ENCODE results near the gene ANKS1A. TPM values are rescaled to one million over a fixed set of nuclear protein-coding genes. Genes with fewer than 3 reads are reported as not detected.
"Not testable (repeated sequence)": the region's sequence is repeated elsewhere in the genome, so short reads cannot be mapped to it uniquely, and the experiment has no call there.

ANKS1A gene
- polyA plus RNA-seq, 6 donors from 2014 or later = 1.4 to 5.5 (median 2.3) TPM; not detected in 1

DNA sequence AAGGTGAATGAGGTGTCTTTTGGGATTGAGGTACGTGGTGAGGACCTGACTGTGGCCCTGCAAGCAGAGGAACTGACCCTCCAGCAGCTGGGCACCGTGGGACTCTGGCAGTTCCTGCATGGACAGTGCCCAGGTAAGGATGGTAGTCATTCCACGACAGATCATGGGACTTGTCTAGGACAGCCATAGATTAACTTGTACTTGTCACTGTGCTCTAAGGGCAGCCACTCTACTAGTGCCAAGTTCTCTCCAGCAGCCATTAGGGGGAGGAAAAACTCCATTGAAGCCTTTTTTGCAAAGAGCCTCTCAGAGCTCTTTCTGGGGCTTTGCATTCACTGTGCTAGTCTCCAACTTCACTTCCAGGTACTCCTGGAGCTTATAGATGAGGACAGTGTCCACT lies 21.6 kb upstream of the ANKS1A start:
- DNase-seq (no peak), ATAC-seq (ENCODE audit: low read depth in 2 of 2) (no peak)
- Mint-ChIP-seq H3K36me3 (peaks cover 0 to 16% of the 10 kb centered on the region in 2 donors), H3K4me3 (no peak overlapping the region), H3K9me3 (no peaks in the 10 kb centered on the region), H3K27me3 (no peaks in the 10 kb centered on the region), H3K27ac (no peak overlapping the region), H3K4me1 (no peaks in the 10 kb centered on the region)

DNA sequence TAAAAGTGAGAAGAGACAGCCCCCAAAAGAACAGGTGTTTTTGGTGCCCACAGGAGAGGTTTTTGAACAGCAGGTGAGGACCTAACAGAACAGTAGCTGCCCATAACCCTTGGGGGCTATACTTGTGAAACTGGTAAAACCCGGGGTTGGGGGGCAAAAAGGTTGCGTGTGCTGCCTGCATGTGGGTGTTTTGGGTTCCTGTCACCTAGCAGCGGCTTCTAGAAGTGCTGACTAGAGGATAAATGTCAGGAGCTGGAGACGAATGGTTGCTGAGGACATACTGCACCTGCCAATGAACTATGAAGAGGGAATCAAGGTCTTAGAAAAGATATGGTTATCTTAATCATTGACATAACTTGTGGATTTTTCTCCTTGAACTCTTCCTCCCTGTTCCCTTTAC lies 17.2 kb upstream of the ANKS1A start:
- Mint-ChIP-seq H3K36me3 (peaks cover 0 to 9% of the 10 kb centered on the region in 2 donors), H3K27ac (peak overlapping the region in 2 of 6 donors; percentile 42 to 49)

DNA sequence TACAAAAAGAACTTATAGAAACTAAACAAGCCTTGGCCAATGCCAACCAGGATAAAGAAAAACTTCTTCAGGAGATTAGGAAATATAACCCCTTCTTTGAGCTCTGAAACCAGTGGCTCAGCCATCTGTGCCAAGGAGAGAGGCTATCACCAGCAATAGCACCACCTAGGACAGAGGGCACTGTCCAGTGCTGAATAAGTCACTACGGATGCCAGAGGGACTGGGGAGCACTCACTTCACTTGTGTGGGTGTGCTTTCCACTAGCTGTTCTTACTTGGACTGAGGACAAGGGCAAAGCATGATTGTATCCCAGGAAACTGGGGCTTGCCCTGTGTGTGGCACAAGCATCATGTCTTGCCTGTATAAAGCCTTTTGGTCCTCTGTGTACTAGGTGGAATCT lies 16.7 kb upstream of the ANKS1A start:
- Mint-ChIP-seq H3K36me3 (peaks cover 0 to 14% of the 10 kb centered on the region in 2 donors), H3K27me3 (no peaks in the 10 kb centered on the region)
- ATAC-seq (ENCODE audit: low read depth in 2 of 2) = no peak

More for the DNA sequence above, 17.2 kb upstream of the ANKS1A start:
- Mint-ChIP-seq H3K9me3 (no peaks in the 10 kb centered on the region), H3K27me3 (no peaks in the 10 kb centered on the region), H3K4me1 (no peaks in the 10 kb centered on the region), H3K4me3 (peak overlapping the region in 1 of 8 donors; percentile 47)
- ATAC-seq (ENCODE audit: low read depth in 2 of 2) (no peak), DNase-seq (no peak)

DNA sequence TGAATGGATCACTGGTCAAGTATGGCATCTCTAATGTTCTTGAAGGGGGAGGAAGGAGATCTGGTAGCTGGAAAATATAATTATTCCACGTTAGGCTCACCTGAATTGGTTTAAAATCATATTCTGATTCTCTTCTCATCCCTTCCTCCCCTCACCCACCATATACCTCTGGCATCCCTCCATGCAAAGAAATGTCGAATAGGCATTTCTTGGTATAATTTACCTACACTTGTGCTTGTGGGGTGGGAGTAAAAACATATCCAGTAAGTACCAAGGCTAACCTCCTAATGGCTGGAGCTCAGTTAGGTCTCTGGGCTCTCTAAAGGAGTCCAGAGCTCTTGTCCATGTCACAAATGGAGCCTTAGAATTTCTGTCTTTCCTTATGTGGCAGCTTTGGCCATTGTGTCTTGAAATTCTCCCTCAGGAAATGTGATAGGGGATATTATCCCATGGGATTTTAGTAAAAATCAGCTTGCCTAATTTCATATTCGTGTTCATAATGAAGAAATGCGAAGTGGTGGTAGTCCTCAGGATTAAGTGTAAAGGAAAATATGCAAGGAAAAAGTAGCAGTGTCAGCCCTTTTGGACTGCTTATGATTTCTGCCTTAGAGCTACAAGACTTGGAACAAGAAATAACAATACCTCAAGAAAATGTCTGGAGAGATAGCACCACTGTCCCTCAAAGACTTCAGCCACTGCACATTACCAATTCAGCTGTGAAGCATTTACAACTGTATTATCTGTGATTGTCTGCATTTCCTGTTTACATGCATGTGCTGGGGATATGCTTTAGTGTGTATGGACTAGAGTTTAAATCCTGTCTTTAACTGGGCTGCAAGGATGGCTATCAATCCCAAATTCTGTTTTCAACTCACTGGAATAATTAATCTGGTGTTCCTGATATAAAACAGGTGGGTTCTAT lies 13.5 kb upstream of the ANKS1A start:
- Mint-ChIP-seq H3K27me3 (no peaks in the 10 kb centered on the region), H3K9me3 (no peaks in the 10 kb centered on the region), H3K36me3 (peaks cover 8 to 18% of the 10 kb centered on the region in 2 donors), H3K4me1 (no peaks in the 10 kb centered on the region), H3K27ac (peak overlapping the region in 1 of 6 donors; percentile 9), H3K4me3 (no peak overlapping the region)
- ATAC-seq (ENCODE audit: low read depth in 2 of 2) (no peak), DNase-seq (no peak)

More for the DNA sequence above, 16.7 kb upstream of the ANKS1A start:
- DNase-seq = no peak
- no peaks in the 10 kb centered on the region for H3K9me3 Mint-ChIP-seq
- H3K4me3 Mint-ChIP-seq = no peak overlapping the region
- H3K4me1 Mint-ChIP-seq = no peaks in the 10 kb centered on the region
- peak overlapping the region in 3 of 6 donors; percentile 42 to 49 (median 47) for H3K27ac Mint-ChIP-seq

DNA sequence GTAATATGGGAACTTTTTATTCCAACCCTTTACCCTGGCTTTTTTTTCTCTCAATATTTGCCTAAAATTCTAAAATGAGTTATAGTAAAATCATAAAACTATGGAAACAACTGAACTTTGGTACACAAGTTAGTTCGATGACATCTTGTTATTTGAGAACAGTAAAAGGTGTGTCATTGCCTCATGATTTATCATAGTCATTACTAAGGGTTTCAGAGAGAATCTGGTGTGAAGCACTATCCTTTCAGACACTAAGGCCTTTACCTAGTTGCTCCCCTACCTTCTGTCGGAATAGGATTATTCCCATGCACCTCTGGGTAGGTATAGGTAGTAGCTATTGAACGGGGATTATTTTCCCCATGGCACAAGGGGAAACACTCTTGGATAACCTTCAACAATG lies 12.6 kb upstream of the ANKS1A start:
- no peak overlapping the region for H3K27ac Mint-ChIP-seq
- H3K27me3 Mint-ChIP-seq = no peaks in the 10 kb centered on the region
- no peaks in the 10 kb centered on the region for H3K9me3 Mint-ChIP-seq
- ATAC-seq (ENCODE audit: low read depth in 2 of 2) (no peak), DNase-seq (no peak)
- no peak overlapping the region for H3K4me3 Mint-ChIP-seq
- H3K36me3 Mint-ChIP-seq = peaks cover 8 to 18% of the 10 kb centered on the region in 2 donors
- no peaks in the 10 kb centered on the region for H3K4me1 Mint-ChIP-seq

DNA sequence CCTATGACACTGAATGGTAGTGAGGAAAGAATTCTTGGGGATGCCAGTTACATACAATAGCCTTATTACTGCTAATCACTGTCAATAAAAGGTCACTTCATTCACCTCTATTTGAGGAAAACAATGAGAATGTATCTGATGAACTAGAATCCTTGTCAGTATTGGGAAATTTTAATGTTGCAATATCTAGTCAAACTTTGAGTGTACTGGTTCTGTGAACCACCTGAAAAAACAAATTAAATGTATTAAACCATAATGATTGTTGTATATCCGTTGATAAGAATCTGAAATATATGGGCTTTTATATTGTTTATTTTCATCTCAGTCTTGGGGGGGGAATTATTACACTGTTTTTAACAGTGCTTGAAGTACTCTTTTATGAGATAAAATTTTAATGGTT lies 11.8 kb upstream of the ANKS1A start:
- no peak overlapping the region for H3K4me3 Mint-ChIP-seq
- H3K9me3 Mint-ChIP-seq = no peaks in the 10 kb centered on the region
- peaks cover 8 to 18% of the 10 kb centered on the region in 2 donors for H3K36me3 Mint-ChIP-seq
- DNase-seq = no peak
- no peaks in the 10 kb centered on the region for H3K4me1 Mint-ChIP-seq
- no peak for ATAC-seq (ENCODE audit: low read depth in 2 of 2)
- H3K27me3 Mint-ChIP-seq = no peaks in the 10 kb centered on the region
- peak overlapping the region in 1 of 6 donors; percentile 41 for H3K27ac Mint-ChIP-seq

DNA sequence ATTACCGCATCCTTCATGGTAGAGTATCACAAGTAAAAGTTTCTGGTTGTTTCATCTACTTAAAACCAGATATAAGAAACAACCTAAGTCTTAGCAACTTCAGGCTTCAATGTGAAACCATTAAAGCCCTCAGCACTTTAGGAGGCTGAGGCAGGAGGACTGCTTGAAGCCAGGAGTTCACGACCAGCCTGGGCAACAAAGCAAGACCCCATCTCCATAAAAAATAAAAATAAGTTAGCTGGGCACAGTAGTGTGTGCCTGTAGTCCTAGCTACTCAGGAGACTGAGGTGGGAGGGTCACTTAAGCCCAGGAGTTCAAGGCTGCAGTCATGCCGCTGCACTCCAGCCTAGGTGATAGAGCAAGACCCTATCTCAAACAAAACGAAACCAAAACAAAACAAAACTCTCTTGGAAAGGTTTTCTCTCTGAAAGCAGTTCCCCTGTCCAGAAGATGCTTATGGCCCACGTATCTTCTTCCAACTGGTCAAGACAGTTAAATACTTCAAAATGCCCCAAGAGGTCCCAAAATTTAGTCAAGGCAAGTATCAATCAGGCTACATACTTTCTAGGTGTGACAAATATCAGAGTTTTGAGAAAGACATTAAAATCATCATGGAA lies 11.1 kb upstream of the ANKS1A start:
- Mint-ChIP-seq H3K27ac (peak overlapping the region in 2 of 6 donors; percentile 27 to 57), H3K4me3 (no peak overlapping the region), H3K27me3 (no peaks in the 10 kb centered on the region), H3K36me3 (peaks cover 8 to 18% of the 10 kb centered on the region in 2 donors), H3K4me1 (no peaks in the 10 kb centered on the region), H3K9me3 (no peaks in the 10 kb centered on the region)
- ATAC-seq (ENCODE audit: low read depth in 2 of 2) (no peak), DNase-seq (no peak)

DNA sequence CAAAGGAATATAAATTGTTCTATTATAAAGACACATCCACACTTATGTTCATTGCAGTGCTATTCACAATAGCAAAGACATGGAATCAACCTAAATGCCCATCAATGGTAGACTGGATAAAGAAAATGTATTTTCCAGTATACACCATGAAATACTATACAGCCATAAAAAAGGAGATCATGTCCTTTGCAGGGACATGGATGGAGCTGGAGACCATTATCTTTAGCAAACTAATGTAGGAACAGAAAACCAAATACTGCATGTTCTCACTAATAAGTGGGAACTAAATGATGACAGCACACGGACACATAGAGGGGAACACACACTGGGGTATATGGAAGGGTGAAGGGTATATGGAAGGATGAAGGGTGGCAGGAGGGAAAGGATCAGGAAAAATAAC lies 5.0 kb upstream of the ANKS1A start:
- not testable (repeated sequence) for DNase-seq; H3K9me3 Mint-ChIP-seq; H3K4me3 Mint-ChIP-seq; ATAC-seq (ENCODE audit: low read depth in 2 of 2); H3K27me3 Mint-ChIP-seq
- Mint-ChIP-seq H3K27ac (peak overlapping the region in 2 of 6 donors; percentile 4 to 36), H3K4me1 (peaks cover 23 to 46% (median 36%) of the 10 kb centered on the region in 3 donors), H3K36me3 (peaks cover 18 to 23% of the 10 kb centered on the region in 2 donors)

DNA sequence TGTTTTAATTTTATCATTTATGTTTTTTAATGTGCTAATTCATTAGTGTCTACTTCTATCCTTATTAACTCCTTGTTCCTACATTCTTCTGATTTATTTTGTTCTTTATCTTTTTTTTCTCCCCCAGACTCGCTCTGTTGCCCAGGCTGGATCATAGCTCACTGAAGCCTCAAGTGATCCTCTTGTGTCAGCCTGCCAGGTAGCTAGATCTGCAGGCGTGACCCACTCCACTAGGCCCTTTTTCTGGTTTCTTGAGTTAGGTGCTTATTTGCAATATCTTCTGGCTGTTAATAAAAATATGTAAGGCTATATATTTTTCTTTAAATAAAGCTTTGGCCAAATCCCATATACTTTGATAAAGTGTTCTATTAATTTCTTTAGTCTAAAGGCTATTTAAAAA lies 4.1 kb upstream of the ANKS1A start:
- peaks cover 0 to 4% (median 0%) of the 10 kb centered on the region in 7 donors for H3K9me3 Mint-ChIP-seq
- peaks cover 12 to 18% of the 10 kb centered on the region in 2 donors for H3K36me3 Mint-ChIP-seq
- DNase-seq (no peak), ATAC-seq (ENCODE audit: low read depth in 2 of 2) (no peak)
- peak overlapping the region in 5 of 6 donors; percentile 60 to 82 (median 63) for H3K27ac Mint-ChIP-seq
- H3K27me3 Mint-ChIP-seq = no peaks in the 10 kb centered on the region
- H3K4me1 Mint-ChIP-seq = peaks cover 23 to 48% (median 38%) of the 10 kb centered on the region in 3 donors
- H3K4me3 Mint-ChIP-seq = peak overlapping the region in 2 of 8 donors; percentile 50 to 97

DNA sequence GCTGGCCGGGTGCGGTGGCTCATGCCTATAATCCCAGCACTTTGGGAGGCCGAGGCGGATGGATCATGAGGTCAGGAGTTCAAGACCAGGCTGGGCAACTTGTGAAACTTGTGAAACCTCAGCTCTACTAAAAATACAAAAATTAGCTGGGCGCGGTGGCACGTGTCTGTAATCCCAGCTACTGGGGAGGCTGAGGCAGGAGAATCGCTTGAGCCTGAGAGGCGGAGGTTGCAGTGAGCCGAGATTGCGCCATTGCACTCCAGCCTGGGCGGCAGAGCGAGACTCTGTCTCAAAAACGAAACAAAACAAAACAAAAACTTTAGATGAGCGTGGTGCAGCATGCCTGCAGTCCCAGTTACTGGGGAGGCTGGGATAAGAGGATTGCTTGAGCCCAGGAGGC lies 3.2 kb upstream of the ANKS1A start:
- peak overlapping the region in 3 of 6 donors; percentile 54 to 63 (median 56) for H3K27ac Mint-ChIP-seq
- ATAC-seq (ENCODE audit: low read depth in 2 of 2); H3K27me3 Mint-ChIP-seq; H3K9me3 Mint-ChIP-seq; DNase-seq: not testable (repeated sequence)
- peaks cover 31 to 57% (median 47%) of the 10 kb centered on the region in 3 donors for H3K4me1 Mint-ChIP-seq
- H3K4me3 Mint-ChIP-seq = peak overlapping the region in 5 of 8 donors; percentile 23 to 97 (median 82)
- H3K36me3 Mint-ChIP-seq = peaks cover 11 to 16% of the 10 kb centered on the region in 2 donors

DNA sequence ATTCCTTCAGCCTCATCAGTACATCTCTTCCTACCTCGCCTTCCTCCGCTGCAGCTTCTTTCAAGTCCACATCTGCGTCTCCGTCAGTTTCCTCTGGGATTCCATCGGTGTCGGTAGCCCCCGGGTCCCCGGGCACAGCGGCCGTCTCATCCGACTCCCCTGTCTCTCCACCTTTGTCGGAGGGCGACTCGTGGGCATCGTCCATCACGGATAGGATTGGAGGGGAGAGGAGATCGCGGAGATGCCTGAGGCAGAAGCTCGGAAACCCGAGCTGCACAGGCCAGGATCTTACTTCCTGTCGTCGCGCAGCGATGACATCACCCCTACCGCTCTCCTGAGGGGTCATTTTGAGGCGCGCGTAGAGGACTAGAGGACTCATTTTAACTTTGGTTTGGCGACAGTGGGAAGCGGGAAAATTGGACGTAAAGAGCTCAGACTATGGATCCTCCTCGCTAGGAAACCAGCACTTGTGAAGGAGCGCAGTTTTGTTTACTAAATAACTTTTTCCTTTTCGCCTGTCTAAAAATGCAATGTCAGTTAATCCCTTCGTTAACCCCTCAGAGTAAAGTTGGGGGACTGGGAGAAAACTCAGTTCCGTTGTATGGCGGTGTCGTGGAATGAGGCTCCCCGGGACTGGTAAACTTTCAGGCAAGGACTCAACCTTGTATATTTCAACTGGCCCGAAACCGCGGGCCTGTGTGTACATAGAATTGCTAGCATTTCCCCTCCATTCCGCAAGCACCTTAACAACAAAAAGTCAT lies 1.1 kb upstream of the ANKS1A start, which contains the start of gene TAF11:
Gene TAF11 (minus strand): TSS at position 290 of the 761 bp plus-strand sequence. CDS start 85 bp downstream, at position 205.
- Mint-ChIP-seq H3K4me3 (peak within 1 kb of the TSS; percentile 97 to 100 (median 99)), H3K36me3 (peaks cover 11 to 16% of the 10 kb centered on the region in 2 donors), H3K27ac (peak within 1 kb of the TSS; percentile 97 to 100 (median 99)), H3K4me1 (peaks cover 34 to 62% (median 50%) of the 10 kb centered on the region in 3 donors), H3K27me3 (no peaks in the 10 kb centered on the region), H3K9me3 (peaks cover 0 to 4% (median 0%) of the 10 kb centered on the region in 7 donors)
- ATAC-seq (ENCODE audit: low read depth in 2 of 2) = peak; percentile 72 to 77
- DNase-seq = peak; percentile 83

DNA sequence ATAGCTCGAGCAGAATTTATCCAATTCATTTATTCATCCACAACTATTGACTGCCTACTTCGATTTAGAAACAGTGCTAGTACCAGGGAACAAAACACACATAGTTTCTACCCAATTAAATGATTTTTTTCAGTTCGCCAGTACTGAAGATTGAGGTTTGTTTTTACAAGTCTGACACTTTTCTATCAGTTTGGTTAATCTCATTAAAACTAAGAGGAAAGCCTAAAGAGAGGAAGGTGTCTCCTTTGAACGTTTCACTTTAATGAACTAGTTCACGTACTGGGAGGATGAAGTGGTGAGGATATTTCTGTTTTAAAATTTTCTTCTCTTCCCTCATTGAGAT lies 570 bp upstream of the ANKS1A start:
- Mint-ChIP-seq H3K4me3 (peak overlapping the region; percentile 97 to 100 (median 99)), H3K36me3 (peaks cover 8 to 16% of the 10 kb centered on the region in 2 donors), H3K4me1 (peaks cover 32 to 61% (median 47%) of the 10 kb centered on the region in 3 donors), H3K27me3 (no peaks in the 10 kb centered on the region), H3K27ac (peak overlapping the region; percentile 97 to 100 (median 99)), H3K9me3 (peaks cover 0 to 4% (median 0%) of the 10 kb centered on the region in 7 donors)
- ATAC-seq (ENCODE audit: low read depth in 2 of 2) (peak; percentile 0 to 2), DNase-seq (no peak)

DNA sequence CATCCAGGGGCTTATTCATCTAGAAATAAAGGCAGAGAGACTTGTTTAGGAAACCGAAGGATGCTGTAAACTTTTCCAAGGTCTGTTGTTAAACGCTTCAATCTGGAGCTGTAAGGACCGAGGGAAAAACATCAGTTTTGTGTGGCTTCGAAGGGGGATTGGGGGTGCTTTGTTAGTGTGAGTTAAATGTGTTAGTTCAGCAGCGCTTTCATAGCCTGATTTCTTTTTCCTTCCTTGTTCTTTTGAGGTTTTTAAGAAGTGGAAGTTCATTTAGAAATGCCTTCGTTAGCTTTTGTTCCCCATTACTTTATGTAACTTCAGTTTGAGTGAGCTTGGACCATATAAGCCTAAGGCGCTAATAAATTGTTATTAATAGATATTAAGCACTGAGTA lies 1.5 kb downstream of the ANKS1A start:
- no peak for ATAC-seq (ENCODE audit: low read depth in 2 of 2)
- peak overlapping the region in 5 of 6 donors; percentile 58 to 99 (median 78) for H3K27ac Mint-ChIP-seq
- H3K4me1 Mint-ChIP-seq = peaks cover 33 to 50% (median 48%) of the 10 kb centered on the region in 3 donors

More for the DNA sequence above, 1.5 kb downstream of the ANKS1A start:
- Mint-ChIP-seq H3K4me3 (peak overlapping the region; percentile 97 to 100 (median 99)), H3K27me3 (no peaks in the 10 kb centered on the region), H3K9me3 (no peaks in the 10 kb centered on the region), H3K36me3 (peaks cover 0 to 6% of the 10 kb centered on the region in 2 donors)
- DNase-seq = no peak

Measured in naive B cell (primary cell).